Suprapubic skin (tissue), 4 donors: Measurements from ENCODE around the gene MOXD1.

Experiments used
- EP300 ChIP-seq: sonication (generic); formaldehyde crosslinking; IDR thresholded peaks from one replicate; pipeline ENCODE4 v1.6.1; 2017; ENCODE audit warnings: antibody characterized with exemption
- POLR2A ChIP-seq, 2 donors: fragments of 450-650 bp; IDR thresholded peaks; one replicate each; pipeline ENCODE4 v1.6.1; 2017; ENCODE audit warnings: antibody characterized with exemption in 2 of 2, mild to moderate bottlenecking in 2 of 2, moderate library complexity in 2 of 2
- POLR2AphosphoS5 ChIP-seq, 3 donors: sonication (generic); formaldehyde crosslinking; IDR thresholded peaks; one replicate each; pipeline ENCODE4 v1.6.1; 2017; ENCODE audit warnings: antibody characterized with exemption in 3 of 3
- TF ChIP-seq, protein P1 (sequence below), 2 donors: fragments of 200-600 bp in 1 of 2; fragments of 450-650 bp in 1 of 2; sonication (generic) in 1 of 2; IDR thresholded peaks; one replicate each; pipeline ENCODE4 v1.5.1; 2016 to 2019; ENCODE audit warnings: antibody characterized with exemption in 2 of 2, mild to moderate bottlenecking in 1 of 2, moderate library complexity in 1 of 2

DNA sequence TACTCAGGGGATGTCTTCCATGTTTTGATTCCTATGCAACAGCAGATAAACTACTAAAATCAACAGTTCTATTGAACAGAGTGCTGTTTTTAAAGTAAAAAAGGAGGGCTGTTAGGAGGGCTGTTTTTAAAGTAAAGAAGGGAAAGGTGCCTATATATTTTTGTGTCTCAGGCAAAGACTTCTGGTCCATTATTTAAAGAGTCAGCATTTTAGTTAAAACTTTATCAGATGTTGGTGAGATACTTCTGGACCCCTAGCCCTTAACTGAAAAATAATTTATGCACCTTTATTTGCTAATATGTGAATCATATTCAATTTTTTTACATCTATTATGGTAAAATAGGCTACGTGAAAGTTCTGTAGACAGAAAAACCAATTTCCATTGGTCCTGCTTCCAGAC, 144.8 kb downstream of the MOXD1 start:
- TF ChIP-seq, protein P1, sequence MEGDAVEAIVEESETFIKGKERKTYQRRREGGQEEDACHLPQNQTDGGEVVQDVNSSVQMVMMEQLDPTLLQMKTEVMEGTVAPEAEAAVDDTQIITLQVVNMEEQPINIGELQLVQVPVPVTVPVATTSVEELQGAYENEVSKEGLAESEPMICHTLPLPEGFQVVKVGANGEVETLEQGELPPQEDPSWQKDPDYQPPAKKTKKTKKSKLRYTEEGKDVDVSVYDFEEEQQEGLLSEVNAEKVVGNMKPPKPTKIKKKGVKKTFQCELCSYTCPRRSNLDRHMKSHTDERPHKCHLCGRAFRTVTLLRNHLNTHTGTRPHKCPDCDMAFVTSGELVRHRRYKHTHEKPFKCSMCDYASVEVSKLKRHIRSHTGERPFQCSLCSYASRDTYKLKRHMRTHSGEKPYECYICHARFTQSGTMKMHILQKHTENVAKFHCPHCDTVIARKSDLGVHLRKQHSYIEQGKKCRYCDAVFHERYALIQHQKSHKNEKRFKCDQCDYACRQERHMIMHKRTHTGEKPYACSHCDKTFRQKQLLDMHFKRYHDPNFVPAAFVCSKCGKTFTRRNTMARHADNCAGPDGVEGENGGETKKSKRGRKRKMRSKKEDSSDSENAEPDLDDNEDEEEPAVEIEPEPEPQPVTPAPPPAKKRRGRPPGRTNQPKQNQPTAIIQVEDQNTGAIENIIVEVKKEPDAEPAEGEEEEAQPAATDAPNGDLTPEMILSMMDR (IDR thresholded peaks at IDR 0.05) = no peak
- no peak for TF ChIP-seq POLR2A (IDR thresholded peaks at IDR 0.05)
- TF ChIP-seq POLR2AphosphoS5 (IDR thresholded peaks at IDR 0.05) = no peak
- no peak for TF ChIP-seq EP300
